Measurements from ENCODE around the gene DDIT3.

Gene DDIT3

DNA sequence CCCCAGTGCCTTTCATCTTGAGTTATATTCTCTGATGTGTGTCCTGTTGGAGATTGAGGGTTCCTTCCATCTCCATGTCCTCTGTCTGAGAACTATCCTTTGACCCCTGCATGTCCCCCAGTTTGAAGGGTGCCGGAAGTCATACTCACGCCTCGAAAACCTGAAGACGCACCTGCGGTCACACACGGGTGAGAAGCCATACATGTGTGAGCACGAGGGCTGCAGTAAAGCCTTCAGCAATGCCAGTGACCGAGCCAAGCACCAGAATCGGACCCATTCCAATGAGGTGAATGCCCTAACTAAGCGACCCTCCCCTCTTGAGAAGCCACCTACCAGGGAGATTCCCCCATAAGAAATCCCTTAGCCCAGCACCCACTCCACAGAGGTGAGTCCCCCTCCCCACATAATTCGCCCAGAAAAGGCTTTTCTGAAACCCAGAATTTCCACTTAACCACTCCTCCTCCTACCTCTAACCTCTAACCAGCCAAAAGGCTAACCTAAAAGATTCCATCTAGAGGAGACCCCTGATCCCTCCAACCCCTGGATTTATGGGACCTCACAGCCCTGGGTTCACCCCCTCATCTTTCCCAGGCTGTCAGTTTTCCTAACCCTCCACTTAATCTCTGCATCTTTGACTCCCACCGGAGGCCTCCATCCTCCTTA is 53.0 kb downstream of the DDIT3 start:
- TF ChIP-seq, protein P1, sequence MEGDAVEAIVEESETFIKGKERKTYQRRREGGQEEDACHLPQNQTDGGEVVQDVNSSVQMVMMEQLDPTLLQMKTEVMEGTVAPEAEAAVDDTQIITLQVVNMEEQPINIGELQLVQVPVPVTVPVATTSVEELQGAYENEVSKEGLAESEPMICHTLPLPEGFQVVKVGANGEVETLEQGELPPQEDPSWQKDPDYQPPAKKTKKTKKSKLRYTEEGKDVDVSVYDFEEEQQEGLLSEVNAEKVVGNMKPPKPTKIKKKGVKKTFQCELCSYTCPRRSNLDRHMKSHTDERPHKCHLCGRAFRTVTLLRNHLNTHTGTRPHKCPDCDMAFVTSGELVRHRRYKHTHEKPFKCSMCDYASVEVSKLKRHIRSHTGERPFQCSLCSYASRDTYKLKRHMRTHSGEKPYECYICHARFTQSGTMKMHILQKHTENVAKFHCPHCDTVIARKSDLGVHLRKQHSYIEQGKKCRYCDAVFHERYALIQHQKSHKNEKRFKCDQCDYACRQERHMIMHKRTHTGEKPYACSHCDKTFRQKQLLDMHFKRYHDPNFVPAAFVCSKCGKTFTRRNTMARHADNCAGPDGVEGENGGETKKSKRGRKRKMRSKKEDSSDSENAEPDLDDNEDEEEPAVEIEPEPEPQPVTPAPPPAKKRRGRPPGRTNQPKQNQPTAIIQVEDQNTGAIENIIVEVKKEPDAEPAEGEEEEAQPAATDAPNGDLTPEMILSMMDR (IDR thresholded peaks at IDR 0.05; ENCODE audit: borderline replicate concordance, control extremely low read depth, extremely low read depth, insufficient read depth, missing control alignments): no peak
- in situ Hi-C loops (cut with MboI; ENCODE audit: low sequenced_read_pairs, unreplicated experiment): no loop called here
- DNase-seq (ENCODE audit: low spot score): no peak

Measured in GM13976 (cell line).